Measurements from ENCODE around the gene LRFN2.

DNA sequence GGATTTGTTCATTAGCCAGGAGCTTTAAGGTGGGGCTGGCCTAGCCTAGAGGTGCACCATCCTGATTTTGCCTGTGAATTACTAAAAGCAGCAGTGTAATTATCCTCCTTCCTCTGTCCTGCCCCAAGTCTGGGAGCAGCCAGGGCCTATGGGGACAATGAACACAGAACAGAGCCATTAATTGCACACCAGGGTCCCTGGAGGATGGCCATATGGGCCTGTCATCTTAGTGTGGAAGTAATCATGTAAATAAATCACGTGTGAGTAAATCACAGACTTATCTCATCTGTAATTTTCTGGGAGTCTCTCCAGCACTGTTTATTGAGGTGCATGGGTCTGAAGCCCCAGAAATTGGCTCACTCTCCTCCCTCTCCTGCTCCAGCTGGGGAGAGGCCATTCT is 176.3 kb downstream of the LRFN2 start:
- TF ChIP-seq, protein P1, sequence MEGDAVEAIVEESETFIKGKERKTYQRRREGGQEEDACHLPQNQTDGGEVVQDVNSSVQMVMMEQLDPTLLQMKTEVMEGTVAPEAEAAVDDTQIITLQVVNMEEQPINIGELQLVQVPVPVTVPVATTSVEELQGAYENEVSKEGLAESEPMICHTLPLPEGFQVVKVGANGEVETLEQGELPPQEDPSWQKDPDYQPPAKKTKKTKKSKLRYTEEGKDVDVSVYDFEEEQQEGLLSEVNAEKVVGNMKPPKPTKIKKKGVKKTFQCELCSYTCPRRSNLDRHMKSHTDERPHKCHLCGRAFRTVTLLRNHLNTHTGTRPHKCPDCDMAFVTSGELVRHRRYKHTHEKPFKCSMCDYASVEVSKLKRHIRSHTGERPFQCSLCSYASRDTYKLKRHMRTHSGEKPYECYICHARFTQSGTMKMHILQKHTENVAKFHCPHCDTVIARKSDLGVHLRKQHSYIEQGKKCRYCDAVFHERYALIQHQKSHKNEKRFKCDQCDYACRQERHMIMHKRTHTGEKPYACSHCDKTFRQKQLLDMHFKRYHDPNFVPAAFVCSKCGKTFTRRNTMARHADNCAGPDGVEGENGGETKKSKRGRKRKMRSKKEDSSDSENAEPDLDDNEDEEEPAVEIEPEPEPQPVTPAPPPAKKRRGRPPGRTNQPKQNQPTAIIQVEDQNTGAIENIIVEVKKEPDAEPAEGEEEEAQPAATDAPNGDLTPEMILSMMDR (conservative IDR thresholded peaks at IDR 0.05; ENCODE audit: low read depth, low read length): no peak
- no peak for TF ChIP-seq EZH2 (IDR thresholded peaks at IDR 0.05; ENCODE audit: borderline replicate concordance, low read depth, low read length, poor library complexity, severe bottlenecking)
